Activated CD4-positive, alpha-beta memory T cell treated with anti-CD3 and anti-CD28 coated beads, Interleukin-2, amount 10 ng/mL, durations not matched to agents 7 days and 5 days (primary cell): ENCODE measurements around the gene IL4. TPM values are rescaled to one million over a fixed set of nuclear protein-coding genes. Genes with fewer than 3 reads are reported as not detected.

Experiments used
- CTCF ChIA-PET: fragments of 350-600 bp; sonication (Branson Sonifier 250); formaldehyde crosslinking; loops from one replicate; lab custom pipeline; 2021; ENCODE audit warnings: antibody characterized with exemption, inconsistent platforms; lab: Charles Lee
- POLR2A ChIA-PET: fragments of 350-600 bp; sonication (Branson Sonifier 250); formaldehyde crosslinking; loops from one replicate; lab custom pipeline; 2021; ENCODE audit warnings: antibody characterized with exemption; lab: Charles Lee
- DNase-seq: peaks from one replicate; pipeline ENCODE4 v3.0.0-alpha.2; 2020
- H3K27ac Mint-ChIP-seq: one replicate; pipeline ENCODE4 v1.8.0; 2021; ENCODE audit warnings: mild to moderate bottlenecking, mixed read lengths
- H3K27me3 Mint-ChIP-seq: one replicate; pipeline ENCODE4 v1.8.0; 2021; ENCODE audit warnings: mixed read lengths
- H3K36me3 Mint-ChIP-seq: one replicate; pipeline ENCODE4 v1.8.0; 2021; ENCODE audit warnings: low read depth, mixed read lengths
- H3K4me1 Mint-ChIP-seq: one replicate; pipeline ENCODE4 v1.8.0; 2021; ENCODE audit warnings: mixed read lengths
- H3K4me3 Mint-ChIP-seq: one replicate; pipeline ENCODE4 v1.8.0; 2021; ENCODE audit warnings: mild to moderate bottlenecking, mixed read lengths
- H3K9me3 Mint-ChIP-seq: one replicate; pipeline ENCODE4 v1.8.0; 2021; ENCODE audit warnings: mixed read lengths
- total RNA-seq, 2 experiments: library from RNA; stranded (reverse); gene quantifications; one replicate each; pipeline ENCODE4 v1.2.3, GENCODE V29; 2021

Gene IL4
- total RNA-seq, 2 experiments from 2014 or later: 7.4 to 12.6 TPM

- no peak for DNase-seq
- H3K27ac Mint-ChIP-seq: no peak overlapping the region
- H3K4me1 Mint-ChIP-seq: peaks cover 16% of the 10 kb centered on the region
- H3K27me3 Mint-ChIP-seq: peaks cover 10% of the 10 kb centered on the region
- H3K4me3 Mint-ChIP-seq: no peak overlapping the region
- POLR2A ChIA-PET: no interaction called here
- H3K36me3 Mint-ChIP-seq: peaks cover 55% of the 10 kb centered on the region
- H3K9me3 Mint-ChIP-seq: peaks cover 10% of the 10 kb centered on the region
- CTCF ChIA-PET: no interaction called here
Observed at GRCh38 chr5:132646583-132647266, 27.1 kb upstream of the IL4 start.

- no peak overlapping the region for H3K4me3 Mint-ChIP-seq
- H3K9me3 Mint-ChIP-seq: peaks cover 10% of the 10 kb centered on the region
- DNase-seq: no peak
- H3K4me1 Mint-ChIP-seq: peaks cover 9% of the 10 kb centered on the region
- no peak overlapping the region for H3K27ac Mint-ChIP-seq
- ChIA-PET CTCF (no interaction called here), POLR2A (interaction anchor here (0.7 kb wide), 1 partner anchor 40 kb away, joined by 3 read pairs; no protein-coding TSS in a partner anchor)
- H3K36me3 Mint-ChIP-seq: peaks cover 47% of the 10 kb centered on the region
- peaks cover 10% of the 10 kb centered on the region for H3K27me3 Mint-ChIP-seq
Observed at GRCh38 chr5:132647473-132647872, 26.3 kb upstream of the IL4 start.

- Mint-ChIP-seq H3K9me3 (peaks cover 10% of the 10 kb centered on the region), H3K4me1 (peaks cover under 1% of the 10 kb centered on the region), H3K36me3 (peaks cover 38% of the 10 kb centered on the region), H3K27ac (no peak overlapping the region), H3K4me3 (no peak overlapping the region), H3K27me3 (peaks cover 11% of the 10 kb centered on the region)
- ChIA-PET CTCF (no interaction called here), POLR2A (interaction anchor here (1.4 kb wide), 1 partner anchor 7 kb away, joined by 3 read pairs; no protein-coding TSS in a partner anchor)
- no peak for DNase-seq
Observed at GRCh38 chr5:132648355-132648754, 25.4 kb upstream of the IL4 start.

GRCh38 chr5:132651838-132652469, 21.8 kb upstream of the IL4 start:
- H3K27me3 Mint-ChIP-seq: peaks cover 32% of the 10 kb centered on the region
- CTCF ChIA-PET: no interaction called here
- peaks cover 10% of the 10 kb centered on the region for H3K9me3 Mint-ChIP-seq
- H3K36me3 Mint-ChIP-seq: peaks cover 16% of the 10 kb centered on the region
- POLR2A ChIA-PET: no interaction called here
- H3K27ac Mint-ChIP-seq: no peak overlapping the region
- H3K4me1 Mint-ChIP-seq: peaks cover 7% of the 10 kb centered on the region
- H3K4me3 Mint-ChIP-seq: no peak overlapping the region
- no peak for DNase-seq

GRCh38 chr5:132653716-132654115, 20.1 kb upstream of the IL4 start:
- POLR2A ChIA-PET: no interaction called here
- CTCF ChIA-PET: no interaction called here
- H3K36me3 Mint-ChIP-seq: peaks cover 4% of the 10 kb centered on the region
- no peak overlapping the region for H3K4me3 Mint-ChIP-seq
- peaks cover 26% of the 10 kb centered on the region for H3K27me3 Mint-ChIP-seq
- no peak overlapping the region for H3K27ac Mint-ChIP-seq
- H3K9me3 Mint-ChIP-seq: peaks cover under 1% of the 10 kb centered on the region
- peaks cover 24% of the 10 kb centered on the region for H3K4me1 Mint-ChIP-seq
- DNase-seq: no peak

GRCh38 chr5:132655821-132656773, 17.7 kb upstream of the IL4 start:
- ChIA-PET CTCF (no interaction called here), POLR2A (no interaction called here)
- peaks cover 3% of the 10 kb centered on the region for H3K36me3 Mint-ChIP-seq
- no peak for DNase-seq
- H3K4me3 Mint-ChIP-seq: peak overlapping the region; percentile 44
- H3K27ac Mint-ChIP-seq: peak overlapping the region; percentile 10
- peaks cover 38% of the 10 kb centered on the region for H3K4me1 Mint-ChIP-seq
- H3K27me3 Mint-ChIP-seq: peaks cover 22% of the 10 kb centered on the region
- no peaks in the 10 kb centered on the region for H3K9me3 Mint-ChIP-seq

GRCh38 chr5:132656774-132657355, 16.9 kb upstream of the IL4 start:
- H3K27ac Mint-ChIP-seq: peak overlapping the region; percentile 10
- no peak for DNase-seq
- peaks cover 43% of the 10 kb centered on the region for H3K4me1 Mint-ChIP-seq
- H3K4me3 Mint-ChIP-seq: peak overlapping the region; percentile 44
- no peaks in the 10 kb centered on the region for H3K9me3 Mint-ChIP-seq
- H3K27me3 Mint-ChIP-seq: peaks cover 22% of the 10 kb centered on the region
- peaks cover 3% of the 10 kb centered on the region for H3K36me3 Mint-ChIP-seq
- POLR2A ChIA-PET: interaction anchor here (1.2 to 3.5 kb wide), 4 partner anchors 15 to 100 kb away, joined by 3 to 12 read pairs (median 8); partner anchors contain the start of genes IL4 and RAD50
- CTCF ChIA-PET: no interaction called here

GRCh38 chr5:132657676-132658380, 16.0 kb upstream of the IL4 start, which contains the start of gene IL13:
IL13 (plus strand) TSS chr5:132658173; CDS start chr5:132658187, 14 bp downstream.
- DNase-seq: no peak
- H3K4me1 Mint-ChIP-seq: peaks cover 53% of the 10 kb centered on the region
- ChIA-PET POLR2A (interaction anchor here (1.0 to 3.5 kb wide), 6 partner anchors 16 to 101 kb away, joined by 3 to 12 read pairs (median 5); partner anchors contain the start of genes IL4 and RAD50), CTCF (interaction anchor here (1.4 kb wide), 1 partner anchor 15 kb away, joined by 3 read pairs; no protein-coding TSS in a partner anchor)
- H3K27ac Mint-ChIP-seq: peak within 1 kb of the TSS; percentile 43
- H3K9me3 Mint-ChIP-seq: no peaks in the 10 kb centered on the region
- peaks cover 22% of the 10 kb centered on the region for H3K27me3 Mint-ChIP-seq
- peaks cover 3% of the 10 kb centered on the region for H3K36me3 Mint-ChIP-seq
- peak within 1 kb of the TSS; percentile 45 for H3K4me3 Mint-ChIP-seq

- H3K9me3 Mint-ChIP-seq: no peaks in the 10 kb centered on the region
- peaks cover 18% of the 10 kb centered on the region for H3K27me3 Mint-ChIP-seq
- H3K4me3 Mint-ChIP-seq: peak overlapping the region; percentile 45
- peaks cover 3% of the 10 kb centered on the region for H3K36me3 Mint-ChIP-seq
- DNase-seq: no peak
- CTCF ChIA-PET: interaction anchor here (1.4 kb wide), 1 partner anchor 15 kb away, joined by 3 read pairs; no protein-coding TSS in a partner anchor
- POLR2A ChIA-PET: interaction anchor here (1.0 to 3.5 kb wide), 7 partner anchors 16 to 162 kb away, joined by 3 to 12 read pairs (median 5); partner anchors contain the start of genes IL4 and RAD50
- H3K27ac Mint-ChIP-seq: peak overlapping the region; percentile 43
- H3K4me1 Mint-ChIP-seq: peaks cover 60% of the 10 kb centered on the region
Observed at GRCh38 chr5:132658381-132659302, 15.1 kb upstream of the IL4 start.

- H3K36me3 Mint-ChIP-seq: peaks cover 2% of the 10 kb centered on the region
- peak overlapping the region; percentile 45 for H3K4me3 Mint-ChIP-seq
- H3K4me1 Mint-ChIP-seq: peaks cover 70% of the 10 kb centered on the region
- H3K27me3 Mint-ChIP-seq: peaks cover 10% of the 10 kb centered on the region
- peak overlapping the region; percentile 52 for H3K27ac Mint-ChIP-seq
- CTCF ChIA-PET: interaction anchor here (1.4 kb wide), 1 partner anchor 17 kb away, joined by 3 read pairs; no protein-coding TSS in a partner anchor
- DNase-seq: no peak
- POLR2A ChIA-PET: interaction anchor here (1.1 to 3.5 kb wide), 4 partner anchors 15 to 164 kb away, joined by 3 to 12 read pairs (median 10); partner anchors contain the start of gene IL4
- H3K9me3 Mint-ChIP-seq: no peaks in the 10 kb centered on the region
Observed at GRCh38 chr5:132659598-132660493, 13.9 kb upstream of the IL4 start.
